Fibroblast of lung (primary cell): ENCODE data around the gene COA4. TPM values are rescaled to one million over a fixed set of nuclear protein-coding genes. Genes with fewer than 3 reads are reported as not detected.

ENCODE experiments used
- DNase-seq, 2 donors: peaks; one replicate each; pipeline versions ENCODE4 v3.0.0 to v3.0.0-alpha.2; 2010; ENCODE audit warnings: low read depth in 2 of 2
- H2AFZ ChIP-seq: 2 replicates; pipeline ENCODE4 v1.5.1; 2012; ENCODE audit warnings: low read length, control low read depth, inconsistent platforms
- H3K27ac ChIP-seq: 2 replicates; pipeline ENCODE4 v1.5.1; 2011; ENCODE audit warnings: low read length, control low read depth; ENCODE audit not compliant: insufficient read depth
- H3K27me3 ChIP-seq: 2 replicates; pipeline ENCODE4 v1.5.1; 2011; ENCODE audit warnings: mild to moderate bottlenecking, low read length; ENCODE audit not compliant: control insufficient read depth, insufficient read depth
- H3K36me3 ChIP-seq: 2 replicates; pipeline ENCODE4 v1.5.1; 2011; ENCODE audit warnings: low read length; ENCODE audit not compliant: control insufficient read depth, insufficient read depth
- H3K4me1 ChIP-seq: 2 replicates; pipeline ENCODE4 v1.5.1; 2011; ENCODE audit warnings: low read length; ENCODE audit not compliant: control insufficient read depth, insufficient read depth; ENCODE audit errors: extremely low read depth
- H3K4me2 ChIP-seq: 2 replicates; pipeline ENCODE4 v1.5.1; 2011; ENCODE audit warnings: low read length, control low read depth; ENCODE audit not compliant: insufficient read depth; ENCODE audit errors: extremely low read depth
- H3K4me3 ChIP-seq, 4 experiments: fragments of 200-600 bp in 1 of 4; sonication (generic) in 1 of 4; replicated peaks in 1 of 4; 2 replicates each; pipeline ENCODE4 v1.5.1; 2011 to 2016; ENCODE audit warnings: low read length in 4 of 4, low read depth in 3 of 4, mild to moderate bottlenecking in 3 of 4, control low read depth in 2 of 4, inconsistent platforms in 1 of 4, mixed read lengths in 1 of 4; ENCODE audit not compliant: insufficient read depth in 1 of 4; ENCODE audit errors: control extremely low read depth in 1 of 4
- H3K79me2 ChIP-seq: 2 replicates; pipeline ENCODE4 v1.5.1; 2012; ENCODE audit warnings: mild to moderate bottlenecking, low read length, inconsistent platforms; ENCODE audit not compliant: control insufficient read depth, insufficient read depth
- H3K9ac ChIP-seq: 2 replicates; pipeline ENCODE4 v1.5.1; 2011; ENCODE audit warnings: mild to moderate bottlenecking, low read length, control low read depth; ENCODE audit not compliant: insufficient read depth
- H3K9me3 ChIP-seq: 2 replicates; pipeline ENCODE4 v1.5.1; 2012; ENCODE audit warnings: low read depth, low read length; ENCODE audit not compliant: control insufficient read depth, insufficient read depth
- H4K20me1 ChIP-seq: 2 replicates; pipeline ENCODE4 v1.5.1; 2011; ENCODE audit warnings: low read length; ENCODE audit not compliant: control insufficient read depth, insufficient read depth; ENCODE audit errors: extremely low read depth
- EZH2 ChIP-seq: IDR thresholded peaks from 2 replicates; pipeline ENCODE4 v1.5.1; 2012; ENCODE audit warnings: low read length, control low read depth, mild to moderate bottlenecking; ENCODE audit errors: missing control alignments
- polyA plus RNA-seq, 2 donors: library from polyadenylated mRNA; depleted of rRNA in 1 of 2; stranded (reverse) in 1 of 2; unstranded in 1 of 2; fragments of >200 nt; gene quantifications; 2 replicates each; pipeline ENCODE4 v1.2.1, GENCODE V29; 2011 to 2012; ENCODE audit warnings: missing spikeins in 1 of 2
- total RNA-seq: library from RNA; depleted of rRNA; stranded (reverse); fragments of >200 nt; gene quantifications from 2 replicates; pipeline ENCODE4 v1.2.1, GENCODE V29; 2014
- TF ChIP-seq, protein P1 (sequence below), 2 donors: IDR thresholded peaks in 1 of 2; conservative IDR thresholded peaks in 1 of 2; 1 replicate in 1 of 2; 2 replicates in 1 of 2; pipeline ENCODE4 v1.5.1; 2011 to 2012; ENCODE audit warnings: low read length in 2 of 2, control low read depth in 1 of 2, inconsistent platforms in 1 of 2, low read depth in 1 of 2, mild to moderate bottlenecking in 1 of 2

The COA4 gene
- total and polyA plus RNA-seq, 2 donors (not counting 1 experiment from before 2014, with no cell fraction given), result 56.2 to 64.7 TPM

- Histone ChIP-seq H4K20me1 (no peaks in the 10 kb centered on the region), H3K9ac (no peak overlapping the region), H3K4me2 (no peak overlapping the region), H3K4me1 (no peaks in the 10 kb centered on the region), H3K27ac (no peak overlapping the region), H2AFZ (no peak overlapping the region), H3K9me3 (no peaks in the 10 kb centered on the region), H3K79me2 (no peaks in the 10 kb centered on the region), H3K36me3 (no peaks in the 10 kb centered on the region), H3K4me3 (no peak overlapping the region), H3K27me3 (no peaks in the 10 kb centered on the region)
- TF ChIP-seq, protein P1, sequence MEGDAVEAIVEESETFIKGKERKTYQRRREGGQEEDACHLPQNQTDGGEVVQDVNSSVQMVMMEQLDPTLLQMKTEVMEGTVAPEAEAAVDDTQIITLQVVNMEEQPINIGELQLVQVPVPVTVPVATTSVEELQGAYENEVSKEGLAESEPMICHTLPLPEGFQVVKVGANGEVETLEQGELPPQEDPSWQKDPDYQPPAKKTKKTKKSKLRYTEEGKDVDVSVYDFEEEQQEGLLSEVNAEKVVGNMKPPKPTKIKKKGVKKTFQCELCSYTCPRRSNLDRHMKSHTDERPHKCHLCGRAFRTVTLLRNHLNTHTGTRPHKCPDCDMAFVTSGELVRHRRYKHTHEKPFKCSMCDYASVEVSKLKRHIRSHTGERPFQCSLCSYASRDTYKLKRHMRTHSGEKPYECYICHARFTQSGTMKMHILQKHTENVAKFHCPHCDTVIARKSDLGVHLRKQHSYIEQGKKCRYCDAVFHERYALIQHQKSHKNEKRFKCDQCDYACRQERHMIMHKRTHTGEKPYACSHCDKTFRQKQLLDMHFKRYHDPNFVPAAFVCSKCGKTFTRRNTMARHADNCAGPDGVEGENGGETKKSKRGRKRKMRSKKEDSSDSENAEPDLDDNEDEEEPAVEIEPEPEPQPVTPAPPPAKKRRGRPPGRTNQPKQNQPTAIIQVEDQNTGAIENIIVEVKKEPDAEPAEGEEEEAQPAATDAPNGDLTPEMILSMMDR (conservative IDR thresholded peaks at IDR 0.05 in 1 of 2, IDR thresholded peaks at IDR 0.05 in 1 of 2; ENCODE audit: low read depth in 1 of 2, low read length in 2 of 2), result no peak
- TF ChIP-seq EZH2, result no peak
- no peak for DNase-seq
Observed at GRCh38 chr11:73912026-73912425, 35.4 kb upstream of the COA4 start.

- H3K4me1 ChIP-seq, result no peaks in the 10 kb centered on the region
- no peaks in the 10 kb centered on the region for H3K9me3 ChIP-seq
- H3K9ac ChIP-seq, result no peak overlapping the region
- no peaks in the 10 kb centered on the region for H4K20me1 ChIP-seq
- no peaks in the 10 kb centered on the region for H3K79me2 ChIP-seq
- peak in 1 of 2 donors; percentile 50 for DNase-seq
- H3K27me3 ChIP-seq, result no peaks in the 10 kb centered on the region
- TF ChIP-seq EZH2, result no peak
- TF ChIP-seq, protein P1 (conservative IDR thresholded peaks at IDR 0.05 in 1 of 2, IDR thresholded peaks at IDR 0.05 in 1 of 2; ENCODE audit: low read depth in 1 of 2, low read length in 2 of 2), result peak in 1 of 2 donors; percentile 5
- H3K27ac ChIP-seq, result no peak overlapping the region
- no peak overlapping the region for H2AFZ ChIP-seq
- no peak overlapping the region for H3K4me2 ChIP-seq
- no peak overlapping the region for H3K4me3 ChIP-seq
- H3K36me3 ChIP-seq, result no peaks in the 10 kb centered on the region
Observed at GRCh38 chr11:73907191-73907590, 30.5 kb upstream of the COA4 start.

- no peak overlapping the region for H3K4me3 ChIP-seq
- H3K27me3 ChIP-seq, result no peaks in the 10 kb centered on the region
- no peaks in the 10 kb centered on the region for H4K20me1 ChIP-seq
- no peak overlapping the region for H2AFZ ChIP-seq
- H3K79me2 ChIP-seq, result no peaks in the 10 kb centered on the region
- TF ChIP-seq, protein P1 (conservative IDR thresholded peaks at IDR 0.05 in 1 of 2, IDR thresholded peaks at IDR 0.05 in 1 of 2; ENCODE audit: low read depth in 1 of 2, low read length in 2 of 2), result no peak
- no peak for TF ChIP-seq EZH2
- no peak overlapping the region for H3K27ac ChIP-seq
- H3K9me3 ChIP-seq, result no peaks in the 10 kb centered on the region
- no peak overlapping the region for H3K4me2 ChIP-seq
- DNase-seq, result no peak
- no peak overlapping the region for H3K9ac ChIP-seq
- H3K4me1 ChIP-seq, result no peaks in the 10 kb centered on the region
- no peaks in the 10 kb centered on the region for H3K36me3 ChIP-seq
Observed at GRCh38 chr11:73902303-73902702, 25.7 kb upstream of the COA4 start.
